D721Med (cell line): ENCODE measurements around the gene XIST.

Source experiments
- DNase-seq: peaks from one replicate; pipeline ENCODE4 v3.0.0; 2011; ENCODE audit warnings: low spot score; ENCODE audit not compliant: insufficient read length
- FAIRE-seq: peaks from 2 replicates; lab custom pipeline; 2011; peaks lifted over from hg19 to GRCh38; lab: Jason Lieb, UNC
- CTCF ChIP-seq: IDR thresholded peaks from 2 replicates; pipeline ENCODE4 v1.5.1; 2012; ENCODE audit warnings: mild to moderate bottlenecking, control low read depth; ENCODE audit not compliant: insufficient read depth; ENCODE audit errors: missing control alignments

The XIST gene

GRCh38 chrX:73849073-73849472 lies 3.4 kb downstream of the XIST start:
- FAIRE-seq (peak; percentile 68), DNase-seq (no peak)

GRCh38 chrX:73847991-73848390 lies 4.5 kb downstream of the XIST start:
- peak; percentile 77 for FAIRE-seq
- DNase-seq: no peak
- peak; percentile 35 for TF ChIP-seq CTCF

More at GRCh38 chrX:73849073-73849472, 3.4 kb downstream of the XIST start:
- TF ChIP-seq CTCF: no peak

GRCh38 chrX:73847100-73847499 lies 5.4 kb downstream of the XIST start:
- DNase-seq: no peak

GRCh38 chrX:73842541-73843234 lies 9.8 kb downstream of the XIST start:
- TF ChIP-seq CTCF: no peak
- no peak for DNase-seq
- FAIRE-seq: no peak

More at GRCh38 chrX:73847100-73847499, 5.4 kb downstream of the XIST start:
- no peak for TF ChIP-seq CTCF
- no peak for FAIRE-seq

- DNase-seq (no peak), FAIRE-seq (peak; percentile 55)
- no peak for TF ChIP-seq CTCF
Measured at GRCh38 chrX:73841337-73841736, 11.2 kb downstream of the XIST start.

GRCh38 chrX:73840120-73840924 lies 12.2 kb downstream of the XIST start:
- no peak for DNase-seq
- peak; percentile 96 for FAIRE-seq
- no peak for TF ChIP-seq CTCF
